ENCODE measurements around the gene LGALS8. TPM values are rescaled to one million over a fixed set of nuclear protein-coding genes. Genes with fewer than 3 reads are reported as not detected.

Gene LGALS8
- polyA plus RNA-seq, 1 donor (not counting 4 experiments of a cell fraction or from before 2014, with no cell fraction given): 75.2 TPM

DNA sequence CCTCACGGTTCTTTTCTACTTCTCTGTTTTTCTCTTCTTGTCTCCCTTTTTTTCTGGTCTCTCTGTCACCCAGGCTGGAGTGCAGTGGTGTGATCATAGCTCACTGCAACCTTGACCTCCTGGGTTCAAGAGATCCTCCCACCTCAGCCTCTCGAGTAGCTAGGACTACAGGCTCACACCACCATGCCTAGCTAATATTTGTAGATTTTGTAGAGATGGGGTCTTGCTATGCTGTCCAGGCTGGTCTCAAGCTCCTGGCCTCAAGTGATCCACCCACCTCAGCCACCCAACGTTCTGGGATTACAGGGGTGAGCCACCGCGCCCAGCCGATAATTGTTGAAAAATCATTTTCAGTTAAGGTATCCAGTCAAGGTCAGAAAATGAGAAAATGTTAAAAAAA is 25.9 kb upstream of the LGALS8 start:
- TF ChIP-seq EZH2 (IDR thresholded peaks at IDR 0.05; ENCODE audit: low read length): no peak
- TF ChIP-seq CTCF (optimal IDR thresholded peaks at IDR 0.05 in 1 of 3, IDR thresholded peaks at IDR 0.05 in 1 of 3, conservative IDR thresholded peaks at IDR 0.05 in 1 of 3; ENCODE audit: extremely low read depth in 1 of 3, insufficient read depth in 2 of 3, low read length in 3 of 3): no peak
- dilution Hi-C loops (cut with MboI; ENCODE audit: extremely low pct_ligation_motif_present, low sequenced_read_pairs): loop anchor here (10.0 kb wide), 1 partner anchor 363 kb away; no protein-coding TSS in a partner anchor
- H3K4me3 ChIP-seq (ENCODE audit: control insufficient read depth in 2 of 3, extremely low read depth in 1 of 3, insufficient read depth in 2 of 3, low read depth in 1 of 3, low read length in 3 of 3): no peak overlapping the region
- H3K79me2 ChIP-seq (ENCODE audit: control insufficient read depth, insufficient read depth, low read length): no peaks in the 10 kb centered on the region
- H2AFZ ChIP-seq (ENCODE audit: control insufficient read depth, low read length): no peak overlapping the region
- FAIRE-seq (no peak), DNase-seq (ENCODE audit: low read depth, low spot score) (no peak)
- no peak overlapping the region for H3K4me2 ChIP-seq (ENCODE audit: control insufficient read depth, extremely low read depth, insufficient read depth, low read depth, low read length)
- H3K9me1 ChIP-seq (ENCODE audit: control insufficient read depth, extremely low read depth, insufficient read depth, low read length): no peaks in the 10 kb centered on the region
- no peaks in the 10 kb centered on the region for H3K9me3 ChIP-seq (ENCODE audit: control insufficient read depth, low read depth, low read length)
- H3K27ac ChIP-seq (ENCODE audit: control insufficient read depth, insufficient read depth, low read length): no peak overlapping the region
- no peaks in the 10 kb centered on the region for H3K4me1 ChIP-seq (ENCODE audit: control insufficient read depth, extremely low read depth, insufficient read depth, low read length)
- no peaks in the 10 kb centered on the region for H3K36me3 ChIP-seq (ENCODE audit: control insufficient read depth in 2 of 2, extremely low read depth in 1 of 2, insufficient read depth in 2 of 2, low read length in 2 of 2)
- no peak overlapping the region for H3K9ac ChIP-seq (ENCODE audit: control insufficient read depth, extremely low read depth, insufficient read depth, low read length)
- H4K20me1 ChIP-seq (ENCODE audit: control insufficient read depth, extremely low read depth, insufficient read depth, low read length): no peaks in the 10 kb centered on the region
- no peaks in the 10 kb centered on the region for H3K27me3 ChIP-seq (ENCODE audit: control insufficient read depth, extremely low read depth, insufficient read depth, low read length)

DNA sequence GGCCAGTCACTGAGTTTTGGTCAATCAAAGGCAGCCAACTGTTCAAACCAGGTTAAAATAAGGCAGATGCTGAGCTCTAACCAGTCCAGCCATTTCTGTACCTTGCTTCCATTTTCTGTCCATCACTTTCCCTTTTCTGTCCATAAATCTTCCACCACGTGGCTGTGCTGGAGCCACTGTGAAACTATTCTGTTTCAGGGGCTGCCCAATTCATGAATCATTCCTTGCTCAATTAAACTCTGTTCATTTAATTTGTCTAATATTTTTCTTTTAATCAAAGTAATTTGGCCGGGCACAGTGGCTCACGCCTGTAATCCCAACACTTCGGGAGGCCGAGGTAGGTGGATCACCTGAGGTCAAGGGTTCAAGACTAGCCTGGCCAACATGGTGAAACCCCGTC is 22.7 kb upstream of the LGALS8 start:
- Histone ChIP-seq H4K20me1 (ENCODE audit: control insufficient read depth, extremely low read depth, insufficient read depth, low read length) (no peaks in the 10 kb centered on the region), H3K9ac (ENCODE audit: control insufficient read depth, extremely low read depth, insufficient read depth, low read length) (no peak overlapping the region), H3K27me3 (ENCODE audit: control insufficient read depth, extremely low read depth, insufficient read depth, low read length) (no peaks in the 10 kb centered on the region), H3K4me2 (ENCODE audit: control insufficient read depth, extremely low read depth, insufficient read depth, low read depth, low read length) (no peak overlapping the region), H2AFZ (ENCODE audit: control insufficient read depth, low read length) (no peak overlapping the region), H3K4me1 (ENCODE audit: control insufficient read depth, extremely low read depth, insufficient read depth, low read length) (peaks cover 4% of the 10 kb centered on the region), H3K9me1 (ENCODE audit: control insufficient read depth, extremely low read depth, insufficient read depth, low read length) (no peaks in the 10 kb centered on the region), H3K27ac (ENCODE audit: control insufficient read depth, insufficient read depth, low read length) (no peak overlapping the region), H3K4me3 (ENCODE audit: control insufficient read depth in 2 of 3, extremely low read depth in 1 of 3, insufficient read depth in 2 of 3, low read depth in 1 of 3, low read length in 3 of 3) (no peak overlapping the region), H3K36me3 (ENCODE audit: control insufficient read depth in 2 of 2, extremely low read depth in 1 of 2, insufficient read depth in 2 of 2, low read length in 2 of 2) (no peaks in the 10 kb centered on the region), H3K9me3 (ENCODE audit: control insufficient read depth, low read depth, low read length) (no peaks in the 10 kb centered on the region), H3K79me2 (ENCODE audit: control insufficient read depth, insufficient read depth, low read length) (no peaks in the 10 kb centered on the region)
- DNase-seq (ENCODE audit: low read depth, low spot score) (no peak), FAIRE-seq (no peak)
- TF ChIP-seq CTCF (optimal IDR thresholded peaks at IDR 0.05 in 1 of 3, IDR thresholded peaks at IDR 0.05 in 1 of 3, conservative IDR thresholded peaks at IDR 0.05 in 1 of 3; ENCODE audit: extremely low read depth in 1 of 3, insufficient read depth in 2 of 3, low read length in 3 of 3) (no peak), EZH2 (IDR thresholded peaks at IDR 0.05; ENCODE audit: low read length) (no peak)
- dilution Hi-C loops (cut with MboI; ENCODE audit: extremely low pct_ligation_motif_present, low sequenced_read_pairs): no loop called here
